ENCODE data around the gene ENOX2.
"Not testable (repeated sequence)": the region's sequence is repeated elsewhere in the genome, so short reads cannot be mapped to it uniquely, and the experiment has no call there.

The ENOX2 gene

DNA sequence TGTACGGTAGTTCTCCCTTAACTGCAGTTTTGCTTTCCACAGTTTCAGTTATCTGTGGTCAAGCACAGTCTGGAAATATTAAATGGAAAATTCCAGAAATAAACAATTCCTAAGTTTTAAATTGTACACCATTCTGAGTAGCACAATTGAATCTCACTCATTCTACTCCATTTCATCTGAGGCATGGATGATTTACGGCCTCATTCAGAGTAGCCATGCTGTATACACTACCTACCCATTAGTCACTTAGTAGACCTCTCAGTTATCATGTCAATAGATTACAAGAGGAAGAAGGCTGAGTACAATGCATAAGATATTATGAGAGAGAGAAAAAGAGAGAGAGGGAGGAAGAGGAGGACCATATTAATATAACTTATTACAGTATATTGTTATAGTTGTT, 77.5 kb downstream of the ENOX2 start:
- DNase-seq = no peak

DNA sequence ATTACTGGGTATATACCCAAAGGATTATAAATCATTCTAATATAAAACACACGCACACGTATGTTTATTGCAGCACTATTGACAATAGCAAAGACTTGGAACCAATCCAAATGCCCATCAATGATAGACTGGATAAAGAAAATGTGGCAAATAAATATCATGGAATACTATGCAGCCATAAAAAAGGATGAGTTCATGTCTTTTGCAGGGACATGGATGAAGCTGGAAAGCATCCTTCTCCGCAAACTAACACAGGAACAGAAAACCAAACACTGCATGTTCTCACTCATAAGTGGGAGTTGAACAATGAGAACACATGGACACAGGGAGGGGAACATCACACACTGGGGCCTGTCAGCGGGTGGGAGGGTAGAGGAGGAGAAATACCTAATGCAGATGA, 83.6 kb downstream of the ENOX2 start:
- not testable (repeated sequence) for DNase-seq

DNA sequence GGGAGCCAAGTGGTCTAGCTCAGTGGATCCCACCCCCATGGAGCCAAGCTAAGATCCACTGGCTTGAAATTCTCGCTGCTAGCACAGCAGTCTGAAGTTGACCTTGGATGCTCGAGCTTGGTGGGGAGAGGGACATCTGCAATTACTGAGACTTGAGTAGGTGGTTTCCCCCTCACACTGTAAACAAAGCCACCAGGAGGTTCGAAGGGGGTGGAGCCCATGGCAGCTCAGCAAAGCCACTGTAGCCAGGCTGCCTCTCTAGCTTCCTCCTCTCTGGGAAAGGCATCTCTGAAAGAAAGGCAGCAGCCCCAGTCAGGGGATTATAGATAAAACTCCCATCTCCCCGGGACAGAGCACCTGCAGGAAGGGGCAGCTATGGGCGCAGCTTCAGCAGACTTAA, 89.1 kb downstream of the ENOX2 start:
- DNase-seq = not testable (repeated sequence)

DNA sequence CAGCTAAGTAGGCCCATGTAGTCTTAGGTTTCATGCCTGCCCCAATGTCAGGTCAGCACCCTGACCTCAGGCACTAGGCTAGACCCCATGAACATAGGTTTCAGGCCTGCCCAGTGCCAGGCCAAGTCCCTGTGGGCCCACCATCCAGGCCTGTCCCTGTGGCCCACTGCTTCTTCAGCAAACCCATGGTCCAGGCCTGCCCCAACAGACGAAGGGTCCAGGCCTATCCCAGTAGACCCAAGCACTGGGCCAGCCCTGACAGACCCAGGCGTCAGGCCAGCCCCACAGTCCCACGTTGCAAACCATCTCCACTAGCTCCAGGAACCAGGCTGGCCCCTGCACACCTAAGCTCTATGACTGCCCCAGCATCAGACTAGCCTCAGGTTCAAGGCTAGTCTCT, 92.4 kb downstream of the ENOX2 start:
- DNase-seq = no peak

DNA sequence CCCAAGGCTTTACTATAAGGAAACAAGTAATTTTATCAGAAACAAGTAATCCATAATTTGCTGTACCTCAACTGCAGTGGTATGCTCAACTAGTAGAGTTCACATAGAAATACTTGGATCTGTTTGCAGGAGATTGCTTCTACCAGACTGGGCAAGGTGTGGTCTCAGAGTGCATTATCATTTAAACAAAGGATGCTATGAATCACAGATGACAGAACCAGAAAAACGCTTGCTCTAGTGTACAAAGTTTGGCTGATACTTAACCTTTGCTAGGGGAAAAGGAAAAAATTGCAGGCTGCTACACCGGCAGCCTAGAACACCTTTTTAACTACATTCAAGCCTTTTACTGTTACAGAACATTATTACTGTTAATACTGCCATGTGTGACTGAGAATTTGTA, 97.1 kb downstream of the ENOX2 start:
- peak; percentile 0 for DNase-seq

DNA sequence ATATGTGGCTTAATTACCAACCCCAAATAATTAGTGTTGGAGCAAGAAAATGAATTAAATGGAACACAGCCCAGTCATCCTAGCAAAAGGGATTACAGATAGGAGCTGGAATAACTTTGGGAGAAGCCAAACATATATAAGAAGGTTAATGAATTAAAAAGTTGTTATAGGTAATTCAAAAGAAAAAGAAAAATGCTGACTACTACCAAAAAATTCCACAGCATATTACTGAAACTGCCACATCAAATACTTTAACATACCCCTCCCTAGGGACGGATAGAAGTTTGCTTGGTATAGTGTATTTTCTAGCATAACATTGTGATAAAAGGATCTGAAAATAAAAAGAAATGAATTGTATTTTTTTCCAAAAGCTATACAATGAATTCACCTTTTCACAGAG, 99.5 kb downstream of the ENOX2 start:
- DNase-seq = no peak

DNA sequence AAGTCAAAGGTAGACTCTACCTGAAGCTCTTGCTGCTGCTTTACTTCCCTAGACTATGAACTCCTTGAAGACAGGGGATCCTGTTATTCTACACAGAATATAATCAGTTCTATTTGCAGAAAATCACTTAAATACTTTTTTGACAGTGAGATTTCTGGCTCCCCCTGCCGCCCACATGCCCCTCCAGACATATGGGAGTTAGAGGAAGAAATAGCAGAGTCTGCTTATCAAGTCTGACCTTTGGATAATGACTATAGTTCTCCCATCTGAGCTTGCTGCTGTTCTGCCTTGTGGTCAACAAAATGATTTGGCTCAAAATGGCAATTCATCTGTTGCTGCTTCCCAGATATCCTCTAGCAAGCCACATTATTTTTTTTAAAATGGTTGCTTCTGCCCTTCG, 101.1 kb downstream of the ENOX2 start:
- DNase-seq = no peak

DNA sequence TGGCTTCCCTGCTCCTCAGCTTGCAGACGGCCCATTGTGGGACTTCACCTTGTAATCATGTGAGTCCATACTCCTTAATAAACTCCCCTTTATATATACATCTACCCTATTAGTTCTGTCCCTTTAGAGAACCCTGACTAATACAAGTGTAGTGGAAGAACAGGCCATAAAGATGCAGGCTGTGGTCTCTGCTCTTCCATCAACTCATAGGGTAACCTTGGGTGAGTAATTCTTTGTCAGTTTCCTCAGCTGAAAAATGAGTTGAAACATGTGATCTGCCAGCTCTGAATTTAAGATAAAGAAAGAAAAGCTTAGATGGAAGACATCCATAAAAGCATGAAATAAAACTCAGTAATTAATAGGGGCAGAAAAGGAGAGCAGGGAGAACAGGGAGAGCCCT, 103.6 kb downstream of the ENOX2 start:
- DNase-seq = peak; percentile 57

DNA sequence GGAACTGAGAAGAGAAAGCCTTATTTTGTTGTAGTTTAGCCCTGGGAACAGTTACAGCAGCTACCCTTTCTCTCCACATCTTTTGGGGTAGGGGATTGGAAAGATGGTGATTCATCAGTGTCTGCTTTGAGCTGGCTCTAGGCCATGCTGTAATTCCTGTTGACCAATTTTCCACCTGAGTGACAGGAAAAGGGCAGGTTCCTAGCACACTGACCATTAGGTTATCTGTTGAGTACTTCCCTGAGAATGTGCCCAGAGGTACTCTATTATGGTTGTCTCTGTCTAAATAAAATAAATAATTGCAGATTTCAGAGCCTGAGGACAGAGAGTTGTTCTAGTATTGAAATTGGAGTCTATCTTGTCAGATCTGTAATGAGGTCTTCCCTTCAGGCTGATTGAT, 109.0 kb downstream of the ENOX2 start:
- no peak for DNase-seq

DNA sequence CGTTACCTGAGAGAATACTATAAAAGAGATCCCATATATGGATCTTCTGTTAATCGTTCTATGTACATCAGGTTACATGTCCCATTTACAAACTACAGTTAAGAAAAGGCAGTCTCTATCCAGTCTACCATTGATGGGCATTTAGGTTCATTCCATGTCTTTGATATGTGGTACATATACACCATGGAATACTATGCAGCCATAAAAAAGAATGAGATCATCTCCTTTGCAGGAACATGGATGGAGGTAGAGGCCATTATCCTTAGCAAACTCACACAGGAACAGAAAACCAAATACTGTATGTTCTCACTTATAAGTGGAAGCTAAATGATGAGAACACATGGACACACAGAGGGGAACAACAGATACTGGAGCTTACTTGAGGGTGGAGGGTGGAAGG, 111.1 kb downstream of the ENOX2 start:
- DNase-seq = not testable (repeated sequence)

DNA sequence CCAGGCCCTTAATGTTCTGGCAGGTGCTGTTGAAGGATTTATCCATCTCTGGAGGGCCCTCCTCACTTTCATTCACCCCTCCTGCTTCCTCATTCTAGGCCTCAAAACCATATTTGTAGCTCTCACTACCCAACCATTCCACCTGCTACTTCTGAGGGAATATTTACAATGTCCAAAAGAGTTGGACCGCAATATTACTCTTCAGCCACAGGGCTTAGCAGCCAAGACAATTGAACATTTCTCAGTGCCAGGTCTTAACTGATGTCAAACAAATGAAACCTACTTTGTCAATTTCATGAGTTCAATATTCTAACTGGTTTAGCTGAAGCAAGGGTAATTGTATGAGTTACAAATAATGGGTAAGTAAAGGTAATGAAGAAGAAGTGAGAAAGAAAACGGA, 113.2 kb downstream of the ENOX2 start:
- no peak for DNase-seq

DNA sequence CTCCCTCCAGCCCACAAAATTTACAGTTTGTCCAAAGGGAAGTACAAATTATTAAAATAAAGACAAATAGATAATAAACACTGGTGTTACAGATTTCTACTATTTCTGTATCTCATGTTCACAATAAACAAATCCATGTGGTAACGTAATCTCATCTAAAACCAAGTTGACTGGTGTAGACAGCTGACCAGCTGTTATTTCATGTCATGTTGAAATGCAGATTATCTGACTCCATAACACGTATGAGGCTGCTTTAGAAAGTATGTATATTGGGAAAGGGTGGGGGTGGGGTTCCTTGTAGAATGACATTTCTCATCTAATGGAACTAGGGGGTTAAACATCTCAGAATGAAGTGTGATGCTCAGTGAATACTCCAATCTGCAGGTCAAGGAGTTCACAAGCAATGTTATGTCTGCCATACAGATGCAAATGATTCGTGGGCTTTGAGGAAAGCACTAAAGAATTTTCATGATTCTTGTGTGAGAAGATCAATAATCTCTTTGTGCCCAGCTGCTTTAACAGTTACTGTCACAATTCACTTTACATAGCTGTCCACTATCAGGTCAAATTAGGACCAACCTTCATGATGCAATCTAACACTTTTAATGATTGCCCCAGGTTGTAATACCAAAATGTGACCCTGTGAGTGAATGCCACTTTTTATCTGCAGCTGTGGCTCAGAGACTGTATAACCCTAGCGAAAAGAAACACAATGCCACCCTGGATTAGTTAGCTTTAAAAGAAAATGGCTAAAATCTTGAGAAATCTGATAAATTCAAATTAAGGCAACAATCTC, 114.0 kb downstream of the ENOX2 start:
- no peak for DNase-seq

DNA sequence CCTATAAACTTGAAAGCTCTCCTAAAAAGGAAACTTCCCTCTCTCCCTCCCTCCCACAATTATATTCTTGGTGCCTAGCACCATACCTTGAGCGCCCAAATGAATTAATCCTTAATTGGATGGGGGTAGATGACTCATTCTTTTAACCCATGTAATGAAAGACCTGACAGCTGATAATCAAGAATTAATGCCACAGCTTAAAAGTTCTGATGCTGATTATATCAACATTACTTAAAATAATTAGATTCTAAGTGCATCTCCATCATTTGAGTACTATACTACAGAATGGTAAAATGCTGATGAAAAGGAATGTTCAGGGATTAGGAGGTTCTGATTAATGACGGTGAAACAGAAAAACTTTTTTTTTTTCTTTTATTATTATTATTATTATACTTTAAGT, 117.0 kb downstream of the ENOX2 start:
- DNase-seq = no peak

DNA sequence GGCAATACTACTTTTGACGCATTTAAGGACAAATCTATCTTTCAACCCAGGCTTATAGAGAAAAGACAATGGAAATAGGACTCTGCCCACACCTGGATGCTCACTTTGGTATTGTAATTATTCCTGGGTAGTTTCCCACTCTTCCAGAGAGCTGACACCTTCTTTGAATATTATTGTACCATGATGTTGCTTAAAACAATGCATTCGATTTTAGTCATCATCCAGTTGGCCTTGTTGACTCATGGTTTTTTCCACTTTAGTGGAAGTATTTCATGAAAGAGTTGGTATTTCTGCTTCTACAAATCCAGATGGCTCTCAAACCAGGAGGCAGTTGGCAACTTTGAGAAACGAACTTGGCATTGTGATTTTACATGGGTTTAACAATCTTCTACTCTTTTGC, 124.2 kb downstream of the ENOX2 start:
- DNase-seq = peak; percentile 11

DNA sequence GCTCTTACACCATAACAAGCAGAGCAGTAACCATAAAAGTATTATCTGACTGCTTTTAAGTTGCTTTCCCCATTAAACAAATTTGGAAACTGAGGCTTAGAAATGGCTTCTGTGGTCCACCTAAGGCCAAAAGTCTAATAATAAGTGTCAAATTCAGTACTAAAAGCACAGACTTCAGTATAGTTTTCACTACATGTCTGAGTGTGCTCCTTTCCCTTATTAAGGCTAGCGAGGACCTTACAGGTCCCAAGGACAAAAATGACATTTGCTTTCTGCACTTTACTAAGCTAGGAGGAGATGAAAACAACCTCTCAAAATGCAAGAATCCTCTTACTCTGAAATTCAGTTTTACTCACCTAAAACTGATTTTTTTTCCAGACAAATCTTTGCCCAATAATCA, 127.2 kb downstream of the ENOX2 start:
- no peak for DNase-seq

DNA sequence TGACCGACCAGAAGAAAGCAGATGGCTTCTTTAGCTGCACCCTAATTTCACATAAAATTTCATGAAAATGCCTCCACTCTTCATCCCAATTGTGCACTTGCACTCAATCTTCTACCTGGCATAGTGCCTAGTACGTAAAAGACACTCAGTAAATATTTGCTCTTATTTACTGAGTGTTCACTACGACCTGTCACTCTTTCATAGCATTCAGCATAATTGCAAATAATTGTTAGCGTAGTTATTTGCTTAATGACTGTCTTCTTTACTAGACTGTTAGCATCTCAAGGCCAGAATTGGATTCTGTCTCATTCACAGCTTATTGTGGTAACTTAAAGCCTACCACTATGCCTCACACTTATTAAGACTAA, 130.2 kb downstream of the ENOX2 start:
- DNase-seq = no peak

DNA sequence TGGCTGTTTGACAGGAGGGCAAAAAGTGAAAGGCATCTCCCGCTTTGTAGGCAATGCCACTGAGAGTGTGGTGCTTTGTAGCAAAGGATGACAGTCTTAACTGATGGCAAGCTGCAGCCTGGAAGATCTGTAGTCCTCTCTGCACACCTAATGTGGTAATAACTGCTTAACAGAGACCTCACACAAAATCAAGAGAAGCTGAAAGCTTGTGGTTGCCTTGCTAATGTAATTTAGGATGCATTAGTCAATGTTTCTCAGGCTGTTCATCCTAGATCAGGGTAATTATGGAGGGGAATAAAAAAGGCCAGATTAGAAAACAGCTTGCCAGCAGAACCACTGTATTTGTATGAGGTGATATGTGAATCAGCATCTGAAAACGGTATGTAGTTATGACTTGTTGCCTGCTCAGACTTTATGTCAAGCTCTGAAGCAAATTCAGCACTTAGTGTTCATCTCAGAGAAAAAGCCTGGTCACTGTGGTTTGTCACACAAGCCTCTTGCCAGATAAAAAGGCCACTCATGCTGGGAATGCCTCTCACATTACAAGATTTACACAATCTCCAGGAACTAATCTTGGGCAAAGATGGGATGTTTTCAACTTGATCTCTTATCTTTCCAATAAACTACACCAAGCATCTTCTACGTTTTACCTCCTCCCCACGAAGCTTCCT, 130.8 kb downstream of the ENOX2 start:
- DNase-seq = peak; percentile 75

DNA sequence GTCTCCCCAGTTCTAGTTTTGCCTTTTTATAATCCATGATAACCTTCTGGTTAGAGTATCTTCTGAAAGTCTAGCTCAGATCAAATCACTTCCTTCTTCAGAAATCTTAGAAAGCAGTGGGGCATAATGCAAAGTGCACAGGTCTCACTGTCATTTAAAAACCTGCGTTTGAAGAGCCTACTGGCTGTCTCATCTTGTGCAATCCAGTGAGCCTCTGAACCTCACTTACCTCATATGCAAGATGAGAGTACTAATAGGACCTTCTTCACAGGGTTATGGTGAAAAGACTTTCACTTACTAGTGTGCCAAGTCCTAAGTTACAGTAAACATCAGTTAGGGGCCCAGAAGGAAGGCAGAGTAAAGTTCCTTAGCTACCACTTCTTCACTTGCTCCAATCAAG, 131.4 kb downstream of the ENOX2 start:
- no peak for DNase-seq

DNA sequence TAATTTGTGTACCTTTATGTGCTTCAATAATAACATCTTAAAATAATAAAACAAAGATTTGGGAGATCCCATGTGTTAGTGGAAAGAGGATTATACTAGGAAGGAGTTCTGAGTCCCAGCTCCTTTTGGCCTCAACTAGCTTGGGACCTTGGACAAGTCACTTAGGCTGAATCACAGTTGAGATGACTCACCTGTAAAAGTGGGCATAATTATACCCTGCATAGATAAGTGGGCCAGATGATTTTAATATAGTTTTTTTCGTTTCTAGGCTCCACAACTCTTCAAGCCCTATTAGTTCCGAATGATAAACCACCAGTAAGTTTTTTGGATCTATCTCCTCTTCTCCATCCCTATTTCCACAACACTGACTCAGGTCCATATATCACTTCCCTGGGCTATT, 131.8 kb downstream of the ENOX2 start:
- peak; percentile 23 for DNase-seq

DNA sequence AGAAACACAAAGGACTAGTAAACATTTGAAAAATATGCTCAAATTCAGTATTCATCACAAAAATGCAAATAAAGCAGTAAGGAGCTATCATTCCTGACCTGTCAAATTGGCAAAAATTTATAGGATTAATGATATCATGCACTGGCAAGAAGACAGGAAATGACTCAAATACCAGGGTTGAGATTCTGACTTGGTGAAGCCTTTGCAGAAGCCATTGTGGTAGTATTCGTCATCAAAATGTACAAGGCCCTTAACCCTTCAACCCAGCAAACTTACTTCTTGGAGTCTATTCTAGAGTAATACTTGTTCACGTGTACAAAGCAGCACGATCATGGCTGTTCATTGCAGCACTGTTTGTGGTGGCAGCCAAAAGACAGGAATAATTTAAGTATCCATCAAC, 132.4 kb downstream of the ENOX2 start:
- DNase-seq = peak; percentile 84

DNA sequence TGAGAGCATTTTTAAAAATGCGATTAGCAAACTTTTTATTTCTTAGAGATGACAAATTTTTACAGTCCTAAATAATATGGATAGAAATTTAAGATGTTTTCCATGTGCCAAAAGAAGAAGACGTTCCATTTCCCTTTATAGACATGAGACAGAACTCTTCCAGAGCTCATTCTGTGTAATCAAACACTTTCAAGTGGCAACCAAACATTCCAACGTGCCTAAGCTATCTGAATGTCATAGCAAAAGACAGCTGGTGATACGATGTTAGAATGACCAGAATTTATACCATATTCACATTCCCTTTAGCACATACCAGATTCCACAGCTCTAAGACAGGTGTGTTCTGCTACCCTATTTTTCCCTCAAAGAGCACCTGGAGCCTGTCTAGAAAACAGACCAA, 133.2 kb downstream of the ENOX2 start:
- no peak for DNase-seq

DNA sequence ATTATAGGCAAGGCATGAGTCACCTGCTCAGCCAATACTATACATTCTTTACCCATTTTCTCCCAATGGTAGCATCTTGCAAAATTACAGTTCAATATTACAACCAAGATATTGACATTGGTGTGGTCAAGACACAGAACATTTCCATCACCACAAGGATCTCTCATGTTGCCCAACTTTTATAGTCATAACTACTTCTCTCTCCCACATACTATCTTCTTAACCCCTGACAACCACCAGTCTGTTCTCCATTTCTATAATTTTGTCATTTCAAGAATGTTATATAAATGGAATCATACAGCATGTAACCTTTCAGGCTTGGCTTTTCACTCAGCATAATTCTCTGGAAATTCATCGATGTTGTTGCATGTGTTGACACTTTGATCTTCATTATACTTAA, 144.9 kb downstream of the ENOX2 start:
- DNase-seq = no peak

DNA sequence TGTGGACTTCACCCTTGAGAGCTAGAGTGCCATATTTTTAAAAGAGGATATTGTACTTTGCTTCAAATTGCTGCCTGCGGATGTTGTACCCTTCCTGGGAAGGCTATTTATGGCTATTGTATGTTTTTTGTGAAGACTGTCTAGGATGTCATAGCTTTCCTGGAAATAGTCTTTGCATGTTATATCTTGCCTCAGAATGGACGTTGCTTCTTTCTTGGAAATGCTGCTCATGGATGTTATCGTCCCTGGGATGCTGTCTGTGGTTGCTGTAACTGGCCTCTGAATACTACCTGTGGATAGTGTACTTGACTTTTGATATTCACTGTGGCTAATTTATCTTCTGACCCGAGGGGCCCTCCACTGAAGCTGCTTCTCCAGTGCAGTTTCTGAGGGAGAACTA, 146.8 kb downstream of the ENOX2 start:
- DNase-seq = no peak

DNA sequence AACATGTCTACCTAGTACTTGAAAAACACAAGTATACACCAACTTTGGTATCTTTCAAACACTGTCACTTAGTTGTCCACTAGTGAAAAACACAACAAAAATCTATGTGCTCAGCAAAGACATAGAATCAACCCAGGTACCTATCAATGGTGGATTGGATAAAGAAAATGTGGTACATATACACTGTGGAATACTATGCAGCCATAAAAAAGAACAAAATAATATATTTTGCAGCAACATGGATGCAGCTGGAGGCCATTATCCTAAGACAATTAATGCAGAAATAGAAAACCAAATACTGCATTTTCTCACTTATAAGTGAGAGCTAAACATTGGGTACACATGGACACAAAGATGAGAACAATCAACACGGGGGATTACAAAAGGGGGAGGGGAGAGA, 148.7 kb downstream of the ENOX2 start:
- DNase-seq = no peak
